ENCODE results near the gene WNT5B. TPM values are rescaled to one million over a fixed set of nuclear protein-coding genes. Genes with fewer than 3 reads are reported as not detected.

Gene WNT5B
- total RNA-seq, 2 experiments from 2014 or later: 0.86 to 14.7 TPM

DNA sequence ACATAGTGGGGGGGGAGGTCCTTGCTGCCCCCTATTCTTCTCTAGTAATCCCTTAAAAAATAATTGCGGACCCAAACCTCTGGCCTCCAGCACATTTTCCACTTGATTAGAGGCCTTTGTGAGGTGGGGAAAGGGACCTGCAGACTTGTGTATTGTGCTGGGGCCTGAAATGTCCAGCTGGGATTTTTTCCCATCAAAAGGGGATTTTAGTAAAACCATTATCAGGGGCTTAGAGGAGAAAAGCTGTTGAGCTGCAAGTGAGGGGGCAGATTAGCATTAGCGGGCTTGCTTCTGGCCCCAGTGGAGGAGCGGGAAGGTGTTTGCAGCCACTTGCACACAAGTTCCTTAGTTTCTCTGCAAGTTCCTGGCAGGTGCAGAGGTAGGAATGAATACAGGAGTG, 48.5 kb upstream of the WNT5B start:
- Histone ChIP-seq H3K79me2 (ENCODE audit: insufficient read depth, low read depth, low read length) (peaks cover 7% of the 10 kb centered on the region; the same call in 1 of the 2 replicates), H3K9me2 (ENCODE audit: insufficient read depth, low read length) (no peaks in the 10 kb centered on the region), H3K4me3 (ENCODE audit: low read depth, low read length, poor library complexity, severe bottlenecking) (no peak overlapping the region), H2AFZ (ENCODE audit: low read length) (no peak overlapping the region), H3K4me2 (ENCODE audit: low read length) (no peak overlapping the region), H3K9me3 (ENCODE audit: low read length) (no peaks in the 10 kb centered on the region), H4K20me1 (ENCODE audit: insufficient read depth, low read length) (no peaks in the 10 kb centered on the region), H3K36me3 (ENCODE audit: insufficient read depth, low read length) (peaks cover 6% of the 10 kb centered on the region; the same call in 1 of the 2 replicates), H3K27ac (ENCODE audit: low read depth, low read length, poor library complexity, severe bottlenecking) (no peak overlapping the region), H3K4me1 (ENCODE audit: insufficient read depth, low read length, poor library complexity, severe bottlenecking) (peaks cover 28% of the 10 kb centered on the region)
- no peak for DNase-seq (ENCODE audit: low spot score)
- intact Hi-C loops (cut with micrococcal nuclease; ENCODE audit: unreplicated experiment): loop anchor here (5.0 to 10.0 kb wide), 2 partner anchors 298 to 756 kb away; no protein-coding TSS in a partner anchor
- CTCF ChIA-PET (ENCODE audit: unreplicated experiment): no interaction called here
- TF ChIP-seq, protein P1, sequence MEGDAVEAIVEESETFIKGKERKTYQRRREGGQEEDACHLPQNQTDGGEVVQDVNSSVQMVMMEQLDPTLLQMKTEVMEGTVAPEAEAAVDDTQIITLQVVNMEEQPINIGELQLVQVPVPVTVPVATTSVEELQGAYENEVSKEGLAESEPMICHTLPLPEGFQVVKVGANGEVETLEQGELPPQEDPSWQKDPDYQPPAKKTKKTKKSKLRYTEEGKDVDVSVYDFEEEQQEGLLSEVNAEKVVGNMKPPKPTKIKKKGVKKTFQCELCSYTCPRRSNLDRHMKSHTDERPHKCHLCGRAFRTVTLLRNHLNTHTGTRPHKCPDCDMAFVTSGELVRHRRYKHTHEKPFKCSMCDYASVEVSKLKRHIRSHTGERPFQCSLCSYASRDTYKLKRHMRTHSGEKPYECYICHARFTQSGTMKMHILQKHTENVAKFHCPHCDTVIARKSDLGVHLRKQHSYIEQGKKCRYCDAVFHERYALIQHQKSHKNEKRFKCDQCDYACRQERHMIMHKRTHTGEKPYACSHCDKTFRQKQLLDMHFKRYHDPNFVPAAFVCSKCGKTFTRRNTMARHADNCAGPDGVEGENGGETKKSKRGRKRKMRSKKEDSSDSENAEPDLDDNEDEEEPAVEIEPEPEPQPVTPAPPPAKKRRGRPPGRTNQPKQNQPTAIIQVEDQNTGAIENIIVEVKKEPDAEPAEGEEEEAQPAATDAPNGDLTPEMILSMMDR (conservative IDR thresholded peaks at IDR 0.05; ENCODE audit: low read length): no peak
- no peak for TF ChIP-seq EZH2phosphoT487 (IDR thresholded peaks at IDR 0.05; ENCODE audit: borderline replicate concordance, low read depth, low read length)
- POLR2A ChIA-PET: no interaction called here
- no TSS peak for BruUV-seq (replicated peaks)

DNA sequence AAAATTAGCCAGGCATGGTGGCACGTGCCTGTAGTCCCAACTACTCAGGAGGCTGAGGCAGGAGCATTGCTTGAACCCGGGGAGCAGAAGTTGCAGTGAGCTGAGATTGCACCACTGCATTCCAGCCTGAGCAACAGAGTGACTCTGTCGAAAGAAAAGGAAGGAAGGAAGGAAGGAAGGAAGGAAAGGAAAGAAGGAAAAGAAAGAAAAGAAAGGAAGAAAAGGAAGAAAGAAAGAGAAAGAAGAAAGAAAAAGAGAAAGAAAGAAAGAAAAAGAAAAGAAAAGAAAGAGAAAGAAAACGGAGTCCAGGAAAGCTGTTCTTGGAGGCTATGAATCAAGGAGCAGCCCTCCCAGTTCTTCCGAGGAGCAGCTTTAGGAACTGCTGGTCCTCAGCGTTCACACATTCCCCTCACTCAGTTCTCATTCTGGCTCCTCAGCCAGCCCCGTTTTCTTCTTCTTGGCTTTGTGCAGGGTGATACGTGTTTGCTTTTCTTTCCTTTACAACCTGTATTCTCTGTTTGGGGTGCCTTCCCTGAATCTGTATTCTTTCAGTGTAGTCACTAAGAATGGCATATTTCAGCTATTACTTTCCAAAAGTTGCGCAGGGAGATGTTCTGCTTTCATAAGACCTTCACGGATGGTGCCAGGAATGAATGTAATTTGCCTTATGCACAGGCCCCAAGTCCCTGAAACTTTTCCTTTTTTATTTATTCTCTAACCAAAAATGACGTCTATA, 46.9 kb upstream of the WNT5B start:
- TF ChIP-seq EZH2phosphoT487 (IDR thresholded peaks at IDR 0.05; ENCODE audit: borderline replicate concordance, low read depth, low read length): no peak
- TF ChIP-seq, protein P1 (conservative IDR thresholded peaks at IDR 0.05; ENCODE audit: low read length): no peak
- Histone ChIP-seq H3K27ac (ENCODE audit: low read depth, low read length, poor library complexity, severe bottlenecking) (no peak overlapping the region), H4K20me1 (ENCODE audit: insufficient read depth, low read length) (no peaks in the 10 kb centered on the region), H3K9me2 (ENCODE audit: insufficient read depth, low read length) (no peaks in the 10 kb centered on the region), H3K9me3 (ENCODE audit: low read length) (no peaks in the 10 kb centered on the region), H2AFZ (ENCODE audit: low read length) (no peak overlapping the region), H3K4me3 (ENCODE audit: low read depth, low read length, poor library complexity, severe bottlenecking) (no peak overlapping the region), H3K4me2 (ENCODE audit: low read length) (no peak overlapping the region), H3K79me2 (ENCODE audit: insufficient read depth, low read depth, low read length) (peaks cover 9% of the 10 kb centered on the region; the same call in 1 of the 2 replicates), H3K4me1 (ENCODE audit: insufficient read depth, low read length, poor library complexity, severe bottlenecking) (peaks cover 28% of the 10 kb centered on the region), H3K36me3 (ENCODE audit: insufficient read depth, low read length) (peaks cover 16% of the 10 kb centered on the region; the same call in 1 of the 2 replicates)
- intact Hi-C loops (cut with micrococcal nuclease; ENCODE audit: unreplicated experiment): loop anchor here (2.0 to 10.0 kb wide), 3 partner anchors 27 to 757 kb away; no protein-coding TSS in a partner anchor
- no peak for DNase-seq (ENCODE audit: low spot score)
- CTCF ChIA-PET (ENCODE audit: unreplicated experiment): interaction anchor here (1.4 to 1.7 kb wide), 2 partner anchors 65 to 464 kb away, joined by 5 to 8 read pairs; no protein-coding TSS in a partner anchor
- no TSS peak for BruUV-seq (replicated peaks)
- POLR2A ChIA-PET: interaction anchor here (0.7 to 1.7 kb wide), 3 partner anchors 30 to 55 kb away, joined by 3 to 4 read pairs (median 4); no protein-coding TSS in a partner anchor
